SK-N-SH (cell line): ENCODE data around the gene SPINT2.

Source experiments
- CHD2 ChIP-seq: fragments of 150-350 bp; IDR thresholded peaks from 2 replicates; pipeline ENCODE4 v1.6.1; 2018; ENCODE audit warnings: low read length; ENCODE audit not compliant: partially characterized antibody
- EP300 ChIP-seq, 2 experiments: IDR thresholded peaks; 2 replicates each; pipeline versions ENCODE4 v1.4.0 to v1.6.1; 2012; ENCODE audit warnings: borderline replicate concordance in 1 of 2, low read depth in 1 of 2, low read length in 1 of 2
- GATA2 ChIP-seq: sonication (generic); formaldehyde crosslinking; IDR thresholded peaks from 2 replicates; pipeline ENCODE4 v1.5.0; 2020; ENCODE audit warnings: mild to moderate bottlenecking, missing genetic modification reagents
- JUND ChIP-seq: IDR thresholded peaks from 2 replicates; pipeline ENCODE4 v1.4.0; 2012
- NRF1 ChIP-seq: IDR thresholded peaks from 2 replicates; pipeline ENCODE4 v1.6.1; 2012; ENCODE audit warnings: low read depth, mild to moderate bottlenecking, low read length
- POLR2AphosphoS5 ChIP-seq: IDR thresholded peaks from 2 replicates; pipeline ENCODE4 v1.6.1; 2012; ENCODE audit warnings: low read depth, low read length
- RAD21 ChIP-seq: IDR thresholded peaks from 2 replicates; pipeline ENCODE4 v1.6.1; 2012; ENCODE audit warnings: mild to moderate bottlenecking, low read length
- TAF1 ChIP-seq: IDR thresholded peaks from 2 replicates; pipeline ENCODE4 v1.6.1; 2012; ENCODE audit warnings: low read depth, mild to moderate bottlenecking, low read length, moderate library complexity, borderline replicate concordance
- TCF12 ChIP-seq: IDR thresholded peaks from 2 replicates; pipeline ENCODE4 v1.4.0; 2012
- TEAD4 ChIP-seq: IDR thresholded peaks from 2 replicates; pipeline ENCODE4 v1.4.0; 2012; ENCODE audit warnings: mild to moderate bottlenecking, borderline replicate concordance; ENCODE audit not compliant: insufficient read depth
- TF ChIP-seq, protein P1 (sequence below): fragments of 200-600 bp; sonication (generic); IDR thresholded peaks from 2 replicates; pipeline ENCODE4 v1.6.1; 2017; ENCODE audit warnings: antibody characterized with exemption, mild to moderate bottlenecking, moderate library complexity
- TF ChIP-seq, protein P2 (sequence below): IDR thresholded peaks from 2 replicates; pipeline ENCODE4 v1.6.1; 2012; ENCODE audit warnings: mild to moderate bottlenecking, low read depth, low read length, moderate library complexity
- TF ChIP-seq, protein P3 (sequence below): IDR thresholded peaks from 2 replicates; pipeline ENCODE4 v1.4.0; 2012; ENCODE audit warnings: low read depth

DNA sequence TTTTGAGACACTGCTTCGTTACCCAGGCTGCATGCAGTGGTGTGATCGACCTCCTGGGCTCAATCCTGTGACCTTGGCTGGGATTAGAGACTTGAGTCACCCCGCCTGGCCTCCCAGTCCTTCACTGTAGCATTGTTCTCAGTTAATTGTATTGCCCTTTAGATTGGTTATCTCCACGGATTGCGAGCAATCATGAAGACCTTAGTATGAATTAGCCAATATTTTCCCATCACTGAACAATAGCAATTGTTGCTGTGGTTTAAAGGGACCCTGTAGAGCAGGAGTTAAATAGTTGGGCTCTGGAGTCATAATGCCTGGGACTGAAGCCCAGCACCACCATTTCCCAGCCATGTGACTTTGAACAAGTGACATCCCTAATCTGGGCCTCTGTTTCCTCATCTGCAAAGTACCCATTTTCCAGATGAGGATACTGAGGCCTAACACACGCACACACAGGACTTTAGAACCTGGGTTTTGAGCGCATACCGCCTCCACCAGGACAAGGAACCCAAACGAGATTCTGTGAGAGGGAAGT lies 16.6 kb upstream of the SPINT2 start:
- TF ChIP-seq JUND = no peak
- no peak for TF ChIP-seq TEAD4
- TF ChIP-seq CHD2 = no peak
- TF ChIP-seq POLR2AphosphoS5 = no peak
- no peak for TF ChIP-seq NRF1
- TF ChIP-seq, protein P1, sequence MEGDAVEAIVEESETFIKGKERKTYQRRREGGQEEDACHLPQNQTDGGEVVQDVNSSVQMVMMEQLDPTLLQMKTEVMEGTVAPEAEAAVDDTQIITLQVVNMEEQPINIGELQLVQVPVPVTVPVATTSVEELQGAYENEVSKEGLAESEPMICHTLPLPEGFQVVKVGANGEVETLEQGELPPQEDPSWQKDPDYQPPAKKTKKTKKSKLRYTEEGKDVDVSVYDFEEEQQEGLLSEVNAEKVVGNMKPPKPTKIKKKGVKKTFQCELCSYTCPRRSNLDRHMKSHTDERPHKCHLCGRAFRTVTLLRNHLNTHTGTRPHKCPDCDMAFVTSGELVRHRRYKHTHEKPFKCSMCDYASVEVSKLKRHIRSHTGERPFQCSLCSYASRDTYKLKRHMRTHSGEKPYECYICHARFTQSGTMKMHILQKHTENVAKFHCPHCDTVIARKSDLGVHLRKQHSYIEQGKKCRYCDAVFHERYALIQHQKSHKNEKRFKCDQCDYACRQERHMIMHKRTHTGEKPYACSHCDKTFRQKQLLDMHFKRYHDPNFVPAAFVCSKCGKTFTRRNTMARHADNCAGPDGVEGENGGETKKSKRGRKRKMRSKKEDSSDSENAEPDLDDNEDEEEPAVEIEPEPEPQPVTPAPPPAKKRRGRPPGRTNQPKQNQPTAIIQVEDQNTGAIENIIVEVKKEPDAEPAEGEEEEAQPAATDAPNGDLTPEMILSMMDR = no peak
- no peak for TF ChIP-seq EP300 (IDR thresholded peaks at IDR 0.05; ENCODE audit: borderline replicate concordance in 1 of 2, low read depth in 1 of 2, low read length in 1 of 2)
- TF ChIP-seq, protein P2, sequence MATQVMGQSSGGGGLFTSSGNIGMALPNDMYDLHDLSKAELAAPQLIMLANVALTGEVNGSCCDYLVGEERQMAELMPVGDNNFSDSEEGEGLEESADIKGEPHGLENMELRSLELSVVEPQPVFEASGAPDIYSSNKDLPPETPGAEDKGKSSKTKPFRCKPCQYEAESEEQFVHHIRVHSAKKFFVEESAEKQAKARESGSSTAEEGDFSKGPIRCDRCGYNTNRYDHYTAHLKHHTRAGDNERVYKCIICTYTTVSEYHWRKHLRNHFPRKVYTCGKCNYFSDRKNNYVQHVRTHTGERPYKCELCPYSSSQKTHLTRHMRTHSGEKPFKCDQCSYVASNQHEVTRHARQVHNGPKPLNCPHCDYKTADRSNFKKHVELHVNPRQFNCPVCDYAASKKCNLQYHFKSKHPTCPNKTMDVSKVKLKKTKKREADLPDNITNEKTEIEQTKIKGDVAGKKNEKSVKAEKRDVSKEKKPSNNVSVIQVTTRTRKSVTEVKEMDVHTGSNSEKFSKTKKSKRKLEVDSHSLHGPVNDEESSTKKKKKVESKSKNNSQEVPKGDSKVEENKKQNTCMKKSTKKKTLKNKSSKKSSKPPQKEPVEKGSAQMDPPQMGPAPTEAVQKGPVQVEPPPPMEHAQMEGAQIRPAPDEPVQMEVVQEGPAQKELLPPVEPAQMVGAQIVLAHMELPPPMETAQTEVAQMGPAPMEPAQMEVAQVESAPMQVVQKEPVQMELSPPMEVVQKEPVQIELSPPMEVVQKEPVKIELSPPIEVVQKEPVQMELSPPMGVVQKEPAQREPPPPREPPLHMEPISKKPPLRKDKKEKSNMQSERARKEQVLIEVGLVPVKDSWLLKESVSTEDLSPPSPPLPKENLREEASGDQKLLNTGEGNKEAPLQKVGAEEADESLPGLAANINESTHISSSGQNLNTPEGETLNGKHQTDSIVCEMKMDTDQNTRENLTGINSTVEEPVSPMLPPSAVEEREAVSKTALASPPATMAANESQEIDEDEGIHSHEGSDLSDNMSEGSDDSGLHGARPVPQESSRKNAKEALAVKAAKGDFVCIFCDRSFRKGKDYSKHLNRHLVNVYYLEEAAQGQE = no peak
- no peak for TF ChIP-seq TCF12
- TF ChIP-seq GATA2 (CRISPR knock-in tag) = no peak
- TF ChIP-seq, protein P3, sequence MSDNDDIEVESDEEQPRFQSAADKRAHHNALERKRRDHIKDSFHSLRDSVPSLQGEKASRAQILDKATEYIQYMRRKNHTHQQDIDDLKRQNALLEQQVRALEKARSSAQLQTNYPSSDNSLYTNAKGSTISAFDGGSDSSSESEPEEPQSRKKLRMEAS = no peak
- no peak for TF ChIP-seq RAD21
- no peak for TF ChIP-seq TAF1
